Lower leg skin (tissue), 4 donors: ENCODE data around the gene RPS14. TPM values are rescaled to one million over a fixed set of nuclear protein-coding genes. Genes with fewer than 3 reads are reported as not detected.

Experiments
- DNase-seq, 2 donors: peaks; one replicate each; pipeline ENCODE4 v3.0.0-alpha.2; 2019; ENCODE audit warnings: low spot score in 2 of 2
- H3K4me3 ChIP-seq: fragments of 200-600 bp; sonication (generic); 2 replicates; pipeline ENCODE4 v1.5.1; 2017; ENCODE audit warnings: mild to moderate bottlenecking, low read depth; ENCODE audit not compliant: poor library complexity, severe bottlenecking
- POLR2A ChIP-seq, 2 donors: fragments of 450-650 bp; IDR thresholded peaks; one replicate each; pipeline ENCODE4 v1.6.1; 2016 to 2017; ENCODE audit warnings: antibody characterized with exemption in 2 of 2, mild to moderate bottlenecking in 1 of 2, moderate library complexity in 1 of 2
- WGBS, 2 donors: methylation state at CpG; one replicate each; pipeline ENCODE4 v1.1.5; 2018; 5-methylcytosine and 5-hydroxymethylcytosine counted together
- intact Hi-C: fragments of 100-400 bp; cut with DNase I; formaldehyde crosslinking; loops from one replicate; pipeline ENCODE4 v1.15.0; 2023; ENCODE audit warnings: low total_unique reads
- total RNA-seq, 4 donors: library from RNA; depleted of rRNA; stranded (reverse); fragments of >200 nt; gene quantifications; one replicate each; pipeline ENCODE4 v1.1.0, GENCODE V29; 2016
- TF ChIP-seq, protein P1 (sequence below), 3 donors: fragments of 450-650 bp; IDR thresholded peaks; one replicate each; pipeline ENCODE4 v1.5.1; 2016; ENCODE audit warnings: antibody characterized with exemption in 3 of 3, mild to moderate bottlenecking in 3 of 3, moderate library complexity in 2 of 3

RPS14 gene
- total RNA-seq, 4 donors from 2014 or later = 2,497 to 4,490 (median 3,854) TPM

DNA sequence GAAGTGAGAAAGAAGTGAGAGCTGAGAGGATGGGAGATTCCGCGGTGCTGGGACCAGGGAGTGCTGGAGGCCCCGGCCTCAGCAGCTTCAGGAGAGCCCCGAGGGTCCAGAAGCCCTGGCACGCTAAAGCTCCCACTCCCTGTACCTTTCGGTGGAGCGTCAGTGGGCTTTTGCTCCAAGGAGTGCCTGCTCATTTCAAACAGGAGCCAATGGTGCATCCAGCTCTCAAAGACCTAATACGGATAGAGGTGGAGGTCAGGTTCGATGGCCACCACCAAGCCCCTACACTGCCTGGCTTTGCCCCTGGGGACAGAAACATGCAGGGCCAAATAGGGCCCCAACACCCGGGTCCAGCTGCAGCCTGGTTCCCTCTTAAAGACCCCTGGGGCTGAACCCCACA is 45.0 kb downstream of the RPS14 start:
- no peak overlapping the region for H3K4me3 ChIP-seq
- no peak for DNase-seq
- intact Hi-C loops = no loop called here
- 90 to 92% methylated on average over 10 of the region's 10 CpGs for WGBS, 2 donors
- no peak for TF ChIP-seq POLR2A (IDR thresholded peaks at IDR 0.05)
- TF ChIP-seq, protein P1, sequence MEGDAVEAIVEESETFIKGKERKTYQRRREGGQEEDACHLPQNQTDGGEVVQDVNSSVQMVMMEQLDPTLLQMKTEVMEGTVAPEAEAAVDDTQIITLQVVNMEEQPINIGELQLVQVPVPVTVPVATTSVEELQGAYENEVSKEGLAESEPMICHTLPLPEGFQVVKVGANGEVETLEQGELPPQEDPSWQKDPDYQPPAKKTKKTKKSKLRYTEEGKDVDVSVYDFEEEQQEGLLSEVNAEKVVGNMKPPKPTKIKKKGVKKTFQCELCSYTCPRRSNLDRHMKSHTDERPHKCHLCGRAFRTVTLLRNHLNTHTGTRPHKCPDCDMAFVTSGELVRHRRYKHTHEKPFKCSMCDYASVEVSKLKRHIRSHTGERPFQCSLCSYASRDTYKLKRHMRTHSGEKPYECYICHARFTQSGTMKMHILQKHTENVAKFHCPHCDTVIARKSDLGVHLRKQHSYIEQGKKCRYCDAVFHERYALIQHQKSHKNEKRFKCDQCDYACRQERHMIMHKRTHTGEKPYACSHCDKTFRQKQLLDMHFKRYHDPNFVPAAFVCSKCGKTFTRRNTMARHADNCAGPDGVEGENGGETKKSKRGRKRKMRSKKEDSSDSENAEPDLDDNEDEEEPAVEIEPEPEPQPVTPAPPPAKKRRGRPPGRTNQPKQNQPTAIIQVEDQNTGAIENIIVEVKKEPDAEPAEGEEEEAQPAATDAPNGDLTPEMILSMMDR (IDR thresholded peaks at IDR 0.05) = no peak

DNA sequence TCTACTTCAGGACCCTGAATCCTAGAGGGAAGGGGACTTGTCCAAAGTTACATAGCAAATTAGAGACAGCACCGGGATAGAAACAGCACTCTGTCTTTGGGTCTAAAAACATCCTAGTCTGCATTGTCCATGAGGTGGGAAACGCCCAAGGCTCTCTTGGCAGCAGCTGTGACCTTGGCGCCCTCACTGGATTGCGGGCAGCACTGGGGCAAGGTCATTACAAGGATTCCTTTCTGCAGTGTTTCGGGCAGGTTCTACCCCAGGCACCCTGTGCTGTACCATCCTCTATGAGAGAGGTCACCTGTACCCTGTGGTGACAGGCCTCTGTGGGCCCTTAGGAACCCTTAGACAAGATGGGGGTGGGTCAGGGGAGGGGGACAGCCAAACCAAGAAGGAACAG is 45.4 kb downstream of the RPS14 start:
- H3K4me3 ChIP-seq = no peak overlapping the region
- intact Hi-C loops = no loop called here
- TF ChIP-seq, protein P1 (IDR thresholded peaks at IDR 0.05) = no peak
- no peak for TF ChIP-seq POLR2A (IDR thresholded peaks at IDR 0.05)
- DNase-seq = no peak
- WGBS, 2 donors = 55 to 73% methylated on average over 5 of the region's 5 CpGs

DNA sequence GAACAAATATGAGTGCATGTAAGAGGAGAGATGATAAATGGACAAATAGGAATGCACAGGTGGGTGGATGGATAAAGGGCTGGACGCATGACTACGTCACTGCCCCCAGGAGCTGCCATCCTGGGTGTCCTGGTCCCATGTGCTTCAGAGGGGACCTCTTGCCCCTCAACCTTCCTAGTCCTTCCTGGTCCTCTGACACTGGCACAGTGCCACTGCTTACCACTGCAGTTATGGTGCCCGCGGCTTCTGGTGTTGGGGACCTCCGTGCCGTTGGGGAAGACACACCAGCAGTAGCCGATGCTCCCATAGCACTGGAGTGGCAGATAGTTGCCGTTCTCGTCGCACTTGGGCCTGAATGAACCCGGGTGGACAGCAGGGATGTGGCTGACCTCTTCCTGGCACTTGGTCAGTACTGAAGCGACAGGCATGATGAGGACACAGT is 46.6 kb downstream of the RPS14 start:
- no peak for DNase-seq
- intact Hi-C loops = no loop called here
- WGBS, 2 donors = 92 to 94% methylated on average over 9 to 11 of the region's 12 CpGs
- TF ChIP-seq, protein P1 (IDR thresholded peaks at IDR 0.05) = no peak
- TF ChIP-seq POLR2A (IDR thresholded peaks at IDR 0.05) = no peak
- H3K4me3 ChIP-seq = no peak overlapping the region

DNA sequence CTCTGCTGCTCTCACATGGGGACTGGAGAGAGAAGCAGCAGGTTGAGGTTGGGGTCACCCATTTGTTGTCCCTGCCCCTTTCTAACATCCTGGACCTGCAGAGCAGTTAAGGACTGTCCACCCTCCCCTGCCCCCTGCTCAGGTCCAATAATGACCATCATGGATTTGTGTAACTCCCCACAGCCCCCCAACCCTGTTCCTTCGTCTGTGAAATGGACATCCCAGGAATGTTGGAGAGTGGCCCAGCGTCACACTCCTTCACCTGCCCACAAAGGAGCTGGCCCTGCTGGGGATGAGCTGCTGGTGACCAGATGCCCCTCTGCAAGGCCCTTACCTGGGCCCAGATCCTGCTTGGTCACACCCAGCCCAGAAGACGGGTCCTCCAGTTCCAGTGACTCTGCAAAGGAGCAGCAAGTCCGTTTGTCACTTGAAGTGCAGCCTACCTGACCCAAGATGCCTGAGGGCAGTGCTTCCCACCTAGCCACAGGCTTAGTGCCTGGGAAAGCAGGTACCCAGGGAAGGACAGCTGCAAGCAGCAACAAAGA is 47.2 kb downstream of the RPS14 start:
- 83 to 92% methylated on average over 4 of the region's 4 CpGs for WGBS, 2 donors
- TF ChIP-seq POLR2A (IDR thresholded peaks at IDR 0.05) = no peak
- TF ChIP-seq, protein P1 (IDR thresholded peaks at IDR 0.05) = no peak
- intact Hi-C loops = no loop called here
- no peak overlapping the region for H3K4me3 ChIP-seq
- DNase-seq = no peak

DNA sequence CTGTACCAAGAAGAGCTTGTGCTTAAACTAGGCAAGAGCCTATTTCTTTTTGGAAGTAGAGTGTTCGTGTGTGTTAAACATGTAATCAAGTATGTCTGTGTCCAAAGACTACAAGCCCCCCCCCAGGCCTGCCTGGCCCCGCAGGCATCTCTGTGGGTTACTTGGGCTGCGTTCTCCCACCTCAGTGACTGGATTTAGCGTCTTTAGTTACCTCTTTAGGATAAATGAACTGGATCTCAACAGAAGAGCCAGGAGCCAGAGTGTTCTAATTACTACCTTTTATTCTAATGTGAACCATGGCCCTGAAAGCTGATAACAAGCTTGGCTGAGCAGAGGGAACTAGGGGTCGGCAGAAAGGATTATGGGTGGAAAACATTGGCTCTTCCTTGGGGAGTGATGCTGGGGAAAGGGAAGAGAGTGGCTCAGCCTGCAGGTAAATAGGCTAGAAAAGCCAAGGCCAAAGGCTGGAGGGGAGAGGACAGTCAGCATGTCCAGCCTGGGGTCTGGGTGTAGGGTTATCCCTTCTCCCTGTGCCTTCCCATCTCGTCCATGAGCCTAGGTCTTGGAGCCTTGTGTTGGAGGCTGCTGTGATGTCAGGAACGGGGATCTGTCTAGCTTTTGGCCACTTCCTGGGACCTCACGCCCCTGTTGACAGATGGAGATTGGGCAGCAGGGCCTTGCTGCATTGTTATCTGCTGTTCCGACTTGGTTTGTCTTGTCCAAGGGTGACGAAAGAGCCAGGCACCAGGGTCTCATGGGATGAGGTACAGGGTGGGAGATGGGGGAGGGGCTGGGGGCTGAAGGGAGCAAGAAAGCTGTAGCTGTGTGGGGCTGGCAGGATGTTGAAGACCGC is 47.9 kb downstream of the RPS14 start:
- H3K4me3 ChIP-seq = no peak overlapping the region
- TF ChIP-seq, protein P1 (IDR thresholded peaks at IDR 0.05) = no peak
- no peak for TF ChIP-seq POLR2A (IDR thresholded peaks at IDR 0.05)
- DNase-seq = no peak
- WGBS, 2 donors = 85 to 87% methylated on average over 11 of the region's 11 CpGs
- intact Hi-C loops = no loop called here
